ENCODE results near the gene TRPV4. TPM values are rescaled to one million over a fixed set of nuclear protein-coding genes. Genes with fewer than 3 reads are reported as not detected.

The TRPV4 gene
- total RNA-seq, 2 experiments from 2014 or later: not detected

DNA sequence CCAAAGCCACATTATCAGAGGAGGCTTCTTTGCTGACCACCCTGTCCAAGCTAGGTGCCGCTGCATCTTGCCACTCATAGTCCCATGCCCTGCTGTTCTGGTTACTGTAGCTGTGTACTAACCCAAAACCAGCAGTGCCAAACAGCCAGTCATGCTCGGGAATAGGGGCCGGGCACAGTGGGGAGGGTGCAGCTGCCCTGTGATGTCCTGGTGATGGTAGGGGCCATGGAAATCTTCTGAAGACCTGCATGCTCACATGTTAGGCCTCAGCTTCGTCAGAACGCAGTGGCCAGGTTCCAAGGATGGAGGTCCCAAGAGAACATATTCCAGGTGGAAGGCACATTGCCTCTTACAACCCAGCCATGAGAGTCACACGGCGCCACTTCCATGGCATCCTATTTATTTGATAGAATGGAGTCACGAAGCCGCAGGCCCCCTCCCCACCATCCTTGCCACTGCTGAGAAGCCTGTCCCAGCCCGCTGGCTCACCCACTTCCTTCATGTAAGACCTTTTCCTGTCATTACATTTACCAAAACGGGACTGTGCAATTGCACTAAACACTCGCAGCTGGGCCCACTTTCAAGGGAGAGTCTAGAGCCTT, 71.0 kb downstream of the TRPV4 start:
- H3K27ac Mint-ChIP-seq: no peak overlapping the region

DNA sequence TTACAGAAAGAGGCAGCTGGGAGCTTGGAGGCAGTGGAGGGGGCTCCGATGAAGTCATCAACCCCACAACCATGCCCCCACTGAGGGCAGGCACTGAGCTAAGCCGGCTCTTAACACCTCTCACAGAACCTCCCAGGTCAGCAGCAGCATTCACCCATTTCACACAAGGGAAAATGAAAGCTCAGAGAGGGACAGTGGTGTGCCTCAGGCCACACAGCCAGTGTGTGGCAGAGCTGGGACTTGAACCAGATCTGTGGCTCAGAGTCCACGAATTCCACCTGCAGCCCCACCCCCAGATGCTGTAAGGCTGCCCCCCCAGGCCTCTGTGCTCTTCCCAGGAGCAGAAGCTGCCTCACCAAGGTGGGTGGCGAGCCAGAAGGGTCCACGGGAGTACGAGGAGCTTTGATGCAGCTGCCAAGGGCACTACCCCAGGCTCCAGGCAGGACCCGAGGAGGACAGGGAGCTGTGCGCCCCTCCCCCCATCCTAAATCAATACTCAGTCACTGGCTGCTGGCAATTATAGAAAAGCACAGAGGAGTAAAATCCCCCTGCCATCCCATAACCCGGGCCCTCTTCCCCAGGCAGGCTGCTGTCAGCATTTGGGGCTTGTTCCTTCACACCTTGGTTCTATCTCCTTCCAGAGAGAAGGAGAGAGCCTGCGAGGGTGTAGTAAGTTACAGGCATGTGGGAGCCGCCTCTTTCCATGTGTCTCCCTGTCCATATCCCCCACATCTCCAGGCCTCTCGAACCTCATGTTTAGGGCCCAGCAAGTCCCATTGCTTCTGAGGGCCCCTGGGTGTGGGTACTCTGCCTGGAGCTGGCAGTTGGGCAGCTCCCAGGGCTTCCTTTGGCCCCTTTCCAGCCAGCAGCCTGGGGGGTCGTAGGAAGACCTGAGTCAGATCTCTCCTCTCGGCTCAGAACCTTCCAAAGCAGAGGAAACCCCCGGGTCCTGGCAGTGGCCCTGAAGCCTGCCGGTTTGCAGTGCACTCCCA, 72.0 kb downstream of the TRPV4 start:
- peaks cover 12 to 25% of the 10 kb centered on the region in 2 experiments for H3K9me3 ChIP-seq (ENCODE audit: control insufficient read depth in 1 of 2, insufficient read depth in 1 of 2, low read length in 2 of 2)
- no peak overlapping the region for H3K4me3 ChIP-seq (ENCODE audit: low read length)
- H3K27me3 Mint-ChIP-seq: peaks cover 7% of the 10 kb centered on the region
- no peaks in the 10 kb centered on the region for H3K36me3 ChIP-seq (ENCODE audit: insufficient read depth, low read length)
- H3K27me3 ChIP-seq (ENCODE audit: control insufficient read depth in 1 of 2, insufficient read depth in 2 of 2, low read length in 2 of 2): no peaks in the 10 kb centered on the region
- H3K4me1 ChIP-seq (ENCODE audit: insufficient read depth, low read length): no peaks in the 10 kb centered on the region
- peaks cover 7% of the 10 kb centered on the region for H3K9me3 Mint-ChIP-seq
- H3K36me3 Mint-ChIP-seq (ENCODE audit: low read depth): no peaks in the 10 kb centered on the region
- ChIA-PET CTCF (no interaction called here), POLR2A (no interaction called here)
- H3K27ac Mint-ChIP-seq: no peak overlapping the region
- H3K4me1 Mint-ChIP-seq (ENCODE audit: low read depth): no peaks in the 10 kb centered on the region
- no peak overlapping the region for H3K27ac ChIP-seq (ENCODE audit: low read depth in 1 of 2, low read length in 2 of 2)
- ATAC-seq (ENCODE audit: poor library complexity) (no peak), DNase-seq (peak in 1 of 14 experiments; percentile 28)
- H3K4me3 Mint-ChIP-seq: no peak overlapping the region
- intact Hi-C loops (cut with DNase I, micrococcal nuclease): no loop called here
- TF ChIP-seq, protein P1, sequence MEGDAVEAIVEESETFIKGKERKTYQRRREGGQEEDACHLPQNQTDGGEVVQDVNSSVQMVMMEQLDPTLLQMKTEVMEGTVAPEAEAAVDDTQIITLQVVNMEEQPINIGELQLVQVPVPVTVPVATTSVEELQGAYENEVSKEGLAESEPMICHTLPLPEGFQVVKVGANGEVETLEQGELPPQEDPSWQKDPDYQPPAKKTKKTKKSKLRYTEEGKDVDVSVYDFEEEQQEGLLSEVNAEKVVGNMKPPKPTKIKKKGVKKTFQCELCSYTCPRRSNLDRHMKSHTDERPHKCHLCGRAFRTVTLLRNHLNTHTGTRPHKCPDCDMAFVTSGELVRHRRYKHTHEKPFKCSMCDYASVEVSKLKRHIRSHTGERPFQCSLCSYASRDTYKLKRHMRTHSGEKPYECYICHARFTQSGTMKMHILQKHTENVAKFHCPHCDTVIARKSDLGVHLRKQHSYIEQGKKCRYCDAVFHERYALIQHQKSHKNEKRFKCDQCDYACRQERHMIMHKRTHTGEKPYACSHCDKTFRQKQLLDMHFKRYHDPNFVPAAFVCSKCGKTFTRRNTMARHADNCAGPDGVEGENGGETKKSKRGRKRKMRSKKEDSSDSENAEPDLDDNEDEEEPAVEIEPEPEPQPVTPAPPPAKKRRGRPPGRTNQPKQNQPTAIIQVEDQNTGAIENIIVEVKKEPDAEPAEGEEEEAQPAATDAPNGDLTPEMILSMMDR (IDR thresholded peaks at IDR 0.05): no peak

More for the DNA sequence above, 71.0 kb downstream of the TRPV4 start:
- H3K4me1 Mint-ChIP-seq (ENCODE audit: low read depth): no peaks in the 10 kb centered on the region
- POLR2A ChIA-PET: no interaction called here
- H3K4me3 ChIP-seq (ENCODE audit: low read length): no peak overlapping the region
- no peaks in the 10 kb centered on the region for H3K9me3 Mint-ChIP-seq
- no peaks in the 10 kb centered on the region for H3K36me3 ChIP-seq (ENCODE audit: insufficient read depth, low read length)
- peaks cover 3 to 25% of the 10 kb centered on the region in 2 experiments for H3K9me3 ChIP-seq (ENCODE audit: control insufficient read depth in 1 of 2, insufficient read depth in 1 of 2, low read length in 2 of 2)
- H3K36me3 Mint-ChIP-seq (ENCODE audit: low read depth): no peaks in the 10 kb centered on the region
- intact Hi-C loops (cut with DNase I, micrococcal nuclease): no loop called here
- H3K27me3 Mint-ChIP-seq: peaks cover 3% of the 10 kb centered on the region
- no peaks in the 10 kb centered on the region for H3K27me3 ChIP-seq (ENCODE audit: control insufficient read depth in 1 of 2, insufficient read depth in 2 of 2, low read length in 2 of 2)
- no peak overlapping the region for H3K4me3 Mint-ChIP-seq
- TF ChIP-seq, protein P1 (IDR thresholded peaks at IDR 0.05): no peak
- DNase-seq (peak in 1 of 14 experiments; percentile 12), ATAC-seq (ENCODE audit: poor library complexity) (no peak)
- no peak overlapping the region for H3K27ac ChIP-seq (ENCODE audit: low read depth in 1 of 2, low read length in 2 of 2)
- H3K4me1 ChIP-seq (ENCODE audit: insufficient read depth, low read length): no peaks in the 10 kb centered on the region
- CTCF ChIA-PET: no interaction called here

DNA sequence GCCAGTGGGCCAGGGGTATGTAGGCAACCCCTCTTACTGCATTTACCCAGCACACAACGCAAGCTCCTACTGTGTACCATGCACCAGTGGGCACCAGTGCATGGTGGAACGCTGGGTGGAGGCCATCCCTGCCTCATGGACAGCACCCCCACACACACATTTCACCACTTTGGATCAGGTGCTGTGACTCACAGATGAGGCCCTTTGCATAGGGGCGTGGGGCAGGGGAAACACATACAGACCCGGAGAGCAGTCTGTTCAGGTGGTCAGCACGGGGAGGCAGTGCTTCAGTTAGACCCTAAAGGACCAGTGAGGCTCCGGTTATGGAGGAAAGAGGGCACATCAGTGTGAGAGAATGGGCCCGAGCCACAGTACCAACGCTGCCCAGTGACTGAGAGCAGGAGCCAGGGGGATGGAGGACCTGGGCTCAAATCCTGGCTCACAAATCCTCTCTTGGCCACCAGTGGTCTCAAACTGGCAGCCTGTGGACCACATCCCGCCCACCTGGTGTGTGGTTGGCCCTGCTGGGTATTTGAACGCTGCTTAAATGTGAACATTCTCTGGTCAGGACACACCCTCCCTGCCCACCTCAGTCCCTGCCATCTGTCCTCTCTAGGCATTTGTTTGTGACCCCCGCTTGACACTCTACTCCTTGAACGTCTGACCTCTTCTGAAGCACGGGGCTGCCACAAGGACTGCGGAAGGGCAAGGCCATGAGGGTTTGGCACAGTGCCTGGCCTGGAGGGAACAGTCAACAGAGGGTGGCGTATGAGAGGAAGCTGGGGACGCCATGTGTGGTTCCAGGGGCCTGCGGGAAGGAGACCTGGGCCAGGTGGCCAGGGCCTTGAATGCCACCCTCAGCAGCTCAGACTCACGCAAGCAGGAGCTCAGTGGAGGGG, 72.9 kb downstream of the TRPV4 start:
- intact Hi-C loops (cut with DNase I, micrococcal nuclease): no loop called here
- Histone ChIP-seq H3K4me3 (ENCODE audit: low read length) (no peak overlapping the region), H3K36me3 (ENCODE audit: insufficient read depth, low read length) (no peaks in the 10 kb centered on the region), H3K4me1 (ENCODE audit: insufficient read depth, low read length) (no peaks in the 10 kb centered on the region), H3K27ac (ENCODE audit: low read depth in 1 of 2, low read length in 2 of 2) (no peak overlapping the region), H3K27me3 (ENCODE audit: control insufficient read depth in 1 of 2, insufficient read depth in 2 of 2, low read length in 2 of 2) (no peaks in the 10 kb centered on the region), H3K9me3 (ENCODE audit: control insufficient read depth in 1 of 2, insufficient read depth in 1 of 2, low read length in 2 of 2) (peaks cover 17 to 30% of the 10 kb centered on the region in 2 experiments)
- ATAC-seq (ENCODE audit: poor library complexity) (no peak), DNase-seq (peak in 2 of 14 experiments; percentile 0 to 27)
- peaks cover 7% of the 10 kb centered on the region for H3K27me3 Mint-ChIP-seq
- H3K36me3 Mint-ChIP-seq (ENCODE audit: low read depth): no peaks in the 10 kb centered on the region
- peaks cover 7% of the 10 kb centered on the region for H3K9me3 Mint-ChIP-seq
- ChIA-PET CTCF (no interaction called here), POLR2A (no interaction called here)
- no peak overlapping the region for H3K27ac Mint-ChIP-seq
- TF ChIP-seq, protein P1 (IDR thresholded peaks at IDR 0.05): no peak
- no peaks in the 10 kb centered on the region for H3K4me1 Mint-ChIP-seq (ENCODE audit: low read depth)
- no peak overlapping the region for H3K4me3 Mint-ChIP-seq

All from CD4-positive, alpha-beta T cell (primary cell).